ENCODE results near the gene ELL2.

ELL2 gene

DNA sequence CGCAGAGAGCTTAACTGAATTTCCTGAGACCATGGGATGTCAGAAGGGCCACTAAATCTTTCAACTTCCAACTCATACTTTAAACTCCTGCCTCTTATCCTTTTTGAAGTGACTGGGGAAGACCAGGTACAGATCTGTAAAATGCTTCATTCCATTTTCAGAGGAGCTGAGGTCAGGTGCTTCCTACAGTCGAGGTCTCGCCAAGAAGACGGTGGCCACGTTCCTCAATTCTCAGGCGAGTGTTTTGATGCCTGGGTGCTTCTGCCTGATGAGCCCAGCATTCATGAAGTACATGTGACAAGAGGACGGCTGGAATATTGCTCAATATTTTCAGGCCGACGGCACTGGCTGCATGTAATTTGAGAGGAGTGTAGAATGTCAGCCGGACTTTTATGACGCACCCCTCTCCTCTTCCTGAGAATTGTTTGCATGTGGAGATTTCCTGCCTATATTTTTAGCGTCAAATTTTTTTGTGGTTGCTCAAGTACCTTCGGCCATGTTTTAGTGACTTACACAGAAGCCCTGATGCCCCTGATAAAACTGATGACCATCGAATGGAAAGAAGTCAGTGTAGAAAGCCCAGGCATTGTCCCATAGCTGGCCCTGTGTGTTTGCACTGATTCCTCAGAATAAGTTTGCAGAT, 100.3 kb downstream of the ELL2 start:
- ATAC-seq, result peak; percentile 53
- TF ChIP-seq SNAI2 (CRISPR knock-in tag; IDR thresholded peaks at IDR 0.05) (no peak), PPARA (CRISPR knock-in tag; IDR thresholded peaks at IDR 0.05; ENCODE audit: borderline replicate concordance) (no peak), ZFP30 (CRISPR knock-in tag; IDR thresholded peaks at IDR 0.05) (no peak), RARB (CRISPR knock-in tag; IDR thresholded peaks at IDR 0.05) (no peak), TSHZ2 (CRISPR knock-in tag; IDR thresholded peaks at IDR 0.05) (no peak), BACH2 (CRISPR knock-in tag; IDR thresholded peaks at IDR 0.05; ENCODE audit: borderline replicate concordance) (no peak), CSDC2 (CRISPR knock-in tag; IDR thresholded peaks at IDR 0.05) (no peak), ZNF8 (CRISPR knock-in tag; IDR thresholded peaks at IDR 0.05) (no peak), ZFP3 (CRISPR knock-in tag; IDR thresholded peaks at IDR 0.05) (no peak), ZNF70 (CRISPR knock-in tag; IDR thresholded peaks at IDR 0.05) (no peak)
- TF ChIP-seq, protein P1, sequence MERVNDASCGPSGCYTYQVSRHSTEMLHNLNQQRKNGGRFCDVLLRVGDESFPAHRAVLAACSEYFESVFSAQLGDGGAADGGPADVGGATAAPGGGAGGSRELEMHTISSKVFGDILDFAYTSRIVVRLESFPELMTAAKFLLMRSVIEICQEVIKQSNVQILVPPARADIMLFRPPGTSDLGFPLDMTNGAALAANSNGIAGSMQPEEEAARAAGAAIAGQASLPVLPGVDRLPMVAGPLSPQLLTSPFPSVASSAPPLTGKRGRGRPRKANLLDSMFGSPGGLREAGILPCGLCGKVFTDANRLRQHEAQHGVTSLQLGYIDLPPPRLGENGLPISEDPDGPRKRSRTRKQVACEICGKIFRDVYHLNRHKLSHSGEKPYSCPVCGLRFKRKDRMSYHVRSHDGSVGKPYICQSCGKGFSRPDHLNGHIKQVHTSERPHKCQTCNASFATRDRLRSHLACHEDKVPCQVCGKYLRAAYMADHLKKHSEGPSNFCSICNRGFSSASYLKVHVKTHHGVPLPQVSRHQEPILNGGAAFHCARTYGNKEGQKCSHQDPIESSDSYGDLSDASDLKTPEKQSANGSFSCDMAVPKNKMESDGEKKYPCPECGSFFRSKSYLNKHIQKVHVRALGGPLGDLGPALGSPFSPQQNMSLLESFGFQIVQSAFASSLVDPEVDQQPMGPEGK (CRISPR knock-in tag; IDR thresholded peaks at IDR 0.05; ENCODE audit: borderline replicate concordance), result no peak
- TF ChIP-seq, protein P2, sequence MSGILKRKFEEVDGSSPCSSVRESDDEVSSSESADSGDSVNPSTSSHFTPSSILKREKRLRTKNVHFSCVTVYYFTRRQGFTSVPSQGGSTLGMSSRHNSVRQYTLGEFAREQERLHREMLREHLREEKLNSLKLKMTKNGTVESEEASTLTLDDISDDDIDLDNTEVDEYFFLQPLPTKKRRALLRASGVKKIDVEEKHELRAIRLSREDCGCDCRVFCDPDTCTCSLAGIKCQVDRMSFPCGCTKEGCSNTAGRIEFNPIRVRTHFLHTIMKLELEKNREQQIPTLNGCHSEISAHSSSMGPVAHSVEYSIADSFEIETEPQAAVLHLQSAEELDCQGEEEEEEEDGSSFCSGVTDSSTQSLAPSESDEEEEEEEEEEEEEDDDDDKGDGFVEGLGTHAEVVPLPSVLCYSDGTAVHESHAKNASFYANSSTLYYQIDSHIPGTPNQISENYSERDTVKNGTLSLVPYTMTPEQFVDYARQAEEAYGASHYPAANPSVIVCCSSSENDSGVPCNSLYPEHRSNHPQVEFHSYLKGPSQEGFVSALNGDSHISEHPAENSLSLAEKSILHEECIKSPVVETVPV (CRISPR knock-in tag; IDR thresholded peaks at IDR 0.05), result no peak

- ATAC-seq, result no peak
- TF ChIP-seq ARNTL (CRISPR knock-in tag; IDR thresholded peaks at IDR 0.05; ENCODE audit: borderline replicate concordance, low read depth), result no peak
- no peak for TF ChIP-seq PPARA (CRISPR knock-in tag; IDR thresholded peaks at IDR 0.05; ENCODE audit: borderline replicate concordance)
- TF ChIP-seq SNAI2 (CRISPR knock-in tag; IDR thresholded peaks at IDR 0.05), result no peak
- TF ChIP-seq CSDC2 (CRISPR knock-in tag; IDR thresholded peaks at IDR 0.05), result no peak
- TF ChIP-seq, protein P2 (CRISPR knock-in tag; IDR thresholded peaks at IDR 0.05), result no peak
- no peak for TF ChIP-seq CREB5 (CRISPR knock-in tag; IDR thresholded peaks at IDR 0.05; ENCODE audit: low read depth)
- no peak for TF ChIP-seq ZNF8 (CRISPR knock-in tag; IDR thresholded peaks at IDR 0.05)
- TF ChIP-seq TSHZ2 (CRISPR knock-in tag; IDR thresholded peaks at IDR 0.05), result no peak
- no peak for TF ChIP-seq GLIS3 (CRISPR knock-in tag; IDR thresholded peaks at IDR 0.05)
- TF ChIP-seq, protein P1 (CRISPR knock-in tag; IDR thresholded peaks at IDR 0.05; ENCODE audit: borderline replicate concordance), result no peak
- no peak for TF ChIP-seq RARB (CRISPR knock-in tag; IDR thresholded peaks at IDR 0.05)
- TF ChIP-seq BACH2 (CRISPR knock-in tag; IDR thresholded peaks at IDR 0.05; ENCODE audit: borderline replicate concordance), result no peak
Observed at GRCh38 chr5:95859661-95860060, 102.0 kb downstream of the ELL2 start.
